Measurements from ENCODE around the gene OXTR.

OXTR gene

DNA sequence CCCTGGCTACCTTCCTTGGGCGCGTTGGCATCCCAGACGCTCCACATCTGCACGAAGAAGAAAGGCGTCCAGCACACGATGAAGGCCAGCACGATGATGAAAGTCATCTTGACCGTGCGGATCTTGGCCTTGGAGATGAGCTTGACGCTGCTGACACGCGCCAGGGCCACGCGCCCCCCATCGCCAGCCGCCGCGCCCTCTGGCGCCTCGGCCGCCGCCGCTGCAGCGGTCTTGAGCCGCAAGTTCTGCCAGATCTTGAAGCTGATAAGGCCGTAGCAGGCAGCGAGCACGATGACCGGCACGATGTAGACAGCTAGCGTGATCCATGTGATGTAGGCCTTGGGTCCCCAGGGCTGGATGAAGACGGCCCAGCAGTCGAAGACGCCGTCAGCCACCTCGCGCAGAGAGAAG, 2.2 kb downstream of the OXTR start:
- no peak for DNase-seq

DNA sequence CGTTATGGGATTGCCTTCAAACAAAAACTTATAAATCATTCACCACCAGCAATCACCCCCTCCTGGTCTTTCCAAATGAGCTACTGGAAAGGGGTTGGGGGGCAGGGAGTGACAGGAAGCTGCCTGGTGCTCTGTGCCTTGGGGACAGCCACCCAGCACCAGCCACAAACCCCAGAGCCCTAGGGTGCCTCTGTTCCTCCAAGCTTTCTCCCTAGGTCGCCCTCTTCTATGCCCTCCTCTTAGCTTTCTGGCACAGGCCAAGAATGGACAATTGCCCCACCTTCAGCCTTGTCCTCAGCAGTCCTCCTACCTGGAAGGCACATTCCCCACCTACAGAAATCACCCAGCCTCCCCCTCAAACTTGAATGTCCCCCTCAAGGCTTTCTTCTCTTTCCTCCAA, 3.3 kb downstream of the OXTR start:
- DNase-seq = no peak

DNA sequence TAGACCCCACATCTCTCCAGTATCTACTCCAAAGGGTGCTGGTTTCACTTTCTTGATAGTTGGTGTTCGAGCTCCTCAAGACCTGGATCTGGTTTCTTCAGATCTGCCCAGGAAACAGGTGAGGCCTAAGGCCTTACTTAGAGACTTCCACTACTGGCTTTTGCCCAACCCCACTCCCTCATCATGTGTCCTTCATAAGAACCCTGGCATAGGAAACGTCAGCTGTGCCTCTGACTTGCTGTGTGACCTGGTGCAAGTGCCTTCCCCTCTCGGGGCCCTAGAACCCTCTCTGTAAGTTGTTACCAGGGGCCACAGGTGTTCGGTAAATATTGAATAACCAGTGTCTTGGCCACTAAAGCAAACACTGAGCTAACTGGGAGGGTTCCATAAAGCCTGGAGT, 3.9 kb downstream of the OXTR start:
- no peak for DNase-seq

DNA sequence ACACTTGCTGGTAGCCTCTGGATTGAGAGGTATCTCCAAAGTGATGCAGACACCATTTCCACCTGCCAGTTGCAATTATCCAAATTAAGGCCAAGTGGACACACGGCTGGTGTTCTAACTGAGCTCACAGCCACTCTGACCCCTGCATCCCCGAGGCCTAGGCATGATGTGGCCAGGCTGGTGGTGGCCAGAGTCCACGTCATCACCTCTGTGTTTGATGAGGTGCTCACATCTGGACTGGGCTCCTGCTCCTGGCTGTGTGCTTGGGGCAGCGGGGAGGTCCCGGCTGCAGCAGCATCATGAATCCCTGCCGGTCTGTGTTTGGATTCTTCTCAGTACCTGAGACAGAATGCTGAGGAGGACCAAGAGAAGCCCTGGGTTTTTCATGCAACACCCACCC, 4.9 kb downstream of the OXTR start:
- no peak for DNase-seq

DNA sequence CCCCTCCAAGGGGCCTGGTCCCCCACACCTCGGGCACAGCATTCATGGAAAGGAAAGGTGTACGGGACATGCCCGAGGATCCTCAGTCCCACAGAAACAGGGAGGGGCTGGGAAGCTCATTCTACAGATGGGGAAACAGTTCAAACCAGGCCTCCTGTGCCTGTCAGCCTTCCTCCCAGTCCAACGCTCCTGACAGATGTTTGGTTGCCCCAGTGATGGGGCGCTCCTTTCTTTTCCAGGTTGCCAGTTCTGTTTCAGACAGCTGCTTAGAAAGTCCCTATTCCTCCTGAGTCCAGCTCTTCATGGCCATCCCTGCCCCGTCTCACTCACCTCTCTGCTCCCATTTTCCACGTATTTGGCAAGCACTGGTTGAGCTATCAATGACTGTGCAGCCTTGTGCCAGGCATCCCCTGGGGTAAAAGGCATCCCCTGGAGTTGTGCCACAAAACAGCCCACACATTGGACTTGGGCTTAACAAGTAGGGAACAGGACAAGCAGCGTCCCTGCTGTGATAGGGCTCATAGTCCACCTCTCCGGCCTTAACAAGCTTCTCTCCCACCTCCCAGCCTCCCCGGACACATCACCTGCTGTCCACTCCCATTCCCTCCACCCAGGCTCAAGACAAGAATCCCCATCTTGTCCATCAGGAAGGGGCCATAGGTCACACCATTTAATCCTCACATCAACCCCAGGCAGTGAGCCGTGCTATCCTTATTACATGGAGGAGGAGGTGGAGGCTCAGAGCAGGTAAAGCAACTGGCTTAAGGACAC, 6.6 kb downstream of the OXTR start:
- no peak for DNase-seq

DNA sequence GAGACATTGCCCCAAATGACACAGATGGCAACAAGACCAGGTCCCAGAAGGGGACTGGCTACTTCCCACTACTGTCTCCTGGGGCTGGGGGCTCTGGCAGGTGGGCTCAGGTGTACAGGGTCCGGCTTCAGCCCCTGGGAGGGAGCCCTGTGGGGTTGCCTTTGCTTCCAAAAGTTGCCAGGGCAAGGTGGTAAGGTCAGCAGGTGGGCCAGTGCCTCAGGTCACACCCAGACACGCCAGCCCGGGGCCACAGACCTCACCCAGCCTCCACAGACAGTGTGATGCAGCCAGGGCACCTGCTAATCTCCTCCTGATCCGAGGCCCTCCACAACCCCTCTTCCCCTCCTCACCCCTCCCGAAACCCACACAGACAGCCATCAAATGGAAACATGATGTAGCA, 7.5 kb downstream of the OXTR start:
- no peak for DNase-seq

DNA sequence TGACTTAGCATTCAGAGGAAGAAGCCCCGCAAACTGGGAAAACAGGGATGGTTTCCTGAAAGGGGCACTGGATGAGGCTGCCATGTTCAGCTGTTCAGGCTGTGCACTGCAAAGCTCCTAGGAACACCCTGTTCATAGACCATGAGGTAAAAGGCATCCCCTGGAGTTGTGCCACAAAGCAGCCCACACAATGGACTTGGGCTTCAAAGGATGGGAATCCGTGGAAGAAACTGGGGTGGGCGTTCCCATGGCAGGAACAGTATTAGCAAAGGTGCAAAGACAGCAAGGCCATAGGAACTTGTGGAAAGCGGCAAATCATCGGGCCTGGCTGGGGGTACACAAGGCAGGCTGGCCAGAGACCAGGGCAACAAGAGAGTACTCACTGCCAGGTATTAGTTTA, 8.9 kb downstream of the OXTR start:
- no peak for DNase-seq

DNA sequence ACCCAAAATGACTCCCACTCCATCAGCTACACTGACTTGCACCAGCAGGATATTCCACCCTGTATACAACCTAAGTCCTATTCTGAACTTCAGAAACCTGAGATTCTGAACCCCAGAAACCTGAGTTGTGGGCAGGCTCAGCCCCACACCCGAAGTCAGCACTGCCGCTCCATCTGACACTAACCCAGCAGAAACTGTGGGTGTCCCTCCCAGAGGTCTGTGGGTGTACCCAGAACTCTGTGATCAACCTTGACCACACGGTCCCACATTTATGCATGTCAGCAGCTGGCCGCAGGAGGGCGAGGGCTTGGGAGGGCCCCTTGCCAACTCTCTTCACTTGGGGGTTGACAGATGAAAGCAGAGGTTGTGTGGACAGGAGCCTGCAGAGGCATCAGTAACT, 9.3 kb downstream of the OXTR start:
- no peak for DNase-seq

DNA sequence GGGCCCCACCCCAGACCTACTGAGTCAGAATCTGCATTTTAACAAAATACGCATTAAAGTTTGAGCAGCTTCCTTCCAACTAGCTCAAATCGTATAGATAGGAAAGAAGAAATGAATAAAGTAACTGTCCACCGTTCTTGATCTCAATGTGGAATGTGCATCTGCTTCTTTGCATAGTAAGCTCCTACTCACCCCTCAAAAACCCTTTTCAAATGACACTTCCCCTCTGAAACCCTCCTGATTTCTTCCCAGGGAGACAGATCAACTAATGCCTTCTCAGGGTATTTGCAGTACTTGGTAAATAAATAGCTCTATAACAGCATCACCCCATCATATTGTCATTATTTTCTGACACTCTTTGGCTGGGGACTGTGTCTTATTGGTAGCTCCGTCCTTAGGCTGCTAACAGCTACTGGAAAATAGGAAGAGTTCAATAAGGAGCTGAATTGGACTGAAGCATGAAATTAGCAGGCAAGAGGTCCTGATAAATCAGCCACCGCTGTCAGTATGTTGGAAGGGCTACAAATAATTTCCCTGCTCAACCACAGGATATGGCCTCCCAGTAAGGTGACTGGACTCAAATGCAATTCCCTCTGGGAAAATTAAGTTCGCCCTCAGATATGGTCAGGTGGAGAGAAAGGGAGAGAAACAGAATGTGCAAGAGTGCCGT, 10.2 kb downstream of the OXTR start:
- no peak for DNase-seq

DNA sequence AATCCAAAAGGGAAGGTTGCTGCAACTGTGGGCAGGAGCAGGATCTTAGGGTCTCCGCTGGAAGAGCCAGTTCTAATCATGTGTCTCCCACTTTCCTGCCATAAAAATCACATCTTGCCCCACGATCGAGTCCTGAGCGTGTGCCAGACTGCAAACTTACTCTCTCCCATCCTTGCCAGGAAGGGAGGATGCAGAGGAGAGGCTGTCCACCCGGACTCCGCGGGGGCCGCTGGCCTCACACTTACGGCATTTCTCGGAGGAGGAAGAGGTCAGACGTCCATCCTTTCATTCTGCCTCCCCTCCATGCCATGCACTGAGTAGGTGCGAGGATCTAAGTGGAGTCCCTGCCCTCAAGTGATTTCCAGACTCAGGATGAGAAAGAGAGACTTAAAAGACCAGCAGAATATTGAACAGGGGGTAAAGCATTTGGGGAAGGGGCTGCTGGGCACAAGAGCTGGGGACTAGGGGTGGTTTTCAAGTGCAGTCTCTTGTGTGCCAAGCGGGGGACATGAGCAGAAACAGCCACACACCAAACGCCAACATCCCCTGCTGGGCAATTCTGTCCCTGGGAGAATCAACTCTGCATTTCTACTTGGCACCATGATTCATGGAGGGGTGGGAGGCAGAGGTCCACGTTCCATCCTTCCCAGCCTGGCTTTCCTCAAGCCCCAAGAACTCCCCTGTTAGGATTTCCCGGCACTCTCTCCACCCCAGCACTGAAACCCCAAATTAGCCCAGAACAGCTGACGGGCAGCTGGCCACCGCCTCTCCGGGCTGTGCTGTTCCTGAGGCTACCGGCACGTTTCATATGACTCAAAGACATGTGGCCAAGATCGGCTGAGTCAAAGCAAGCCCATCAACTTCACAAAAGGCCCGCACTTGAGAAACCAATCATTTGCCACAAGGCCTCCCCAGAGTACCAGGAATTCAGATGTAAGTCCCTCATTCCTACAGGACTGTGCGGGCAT, 11.6 kb downstream of the OXTR start:
- DNase-seq = no peak

DNA sequence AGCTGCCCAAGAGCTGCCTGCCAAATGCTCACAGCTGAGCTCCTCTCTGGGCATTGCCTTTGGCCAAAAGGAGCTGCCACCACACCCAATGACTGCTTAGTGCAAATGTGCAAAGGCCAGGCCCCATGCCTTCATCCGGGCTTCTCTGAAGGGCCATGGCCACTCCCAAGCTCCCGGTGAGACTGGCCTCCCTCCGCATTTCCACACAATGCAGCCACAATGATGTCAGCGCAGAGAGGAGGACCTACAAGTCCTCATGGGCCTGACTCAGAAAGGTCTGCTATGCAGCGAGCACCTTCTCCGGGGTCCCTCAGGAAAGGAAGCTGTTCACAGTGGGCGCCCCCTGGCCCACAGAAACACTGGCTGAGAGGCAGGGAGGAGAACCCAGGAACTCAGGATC, 12.7 kb downstream of the OXTR start:
- no peak for DNase-seq

DNA sequence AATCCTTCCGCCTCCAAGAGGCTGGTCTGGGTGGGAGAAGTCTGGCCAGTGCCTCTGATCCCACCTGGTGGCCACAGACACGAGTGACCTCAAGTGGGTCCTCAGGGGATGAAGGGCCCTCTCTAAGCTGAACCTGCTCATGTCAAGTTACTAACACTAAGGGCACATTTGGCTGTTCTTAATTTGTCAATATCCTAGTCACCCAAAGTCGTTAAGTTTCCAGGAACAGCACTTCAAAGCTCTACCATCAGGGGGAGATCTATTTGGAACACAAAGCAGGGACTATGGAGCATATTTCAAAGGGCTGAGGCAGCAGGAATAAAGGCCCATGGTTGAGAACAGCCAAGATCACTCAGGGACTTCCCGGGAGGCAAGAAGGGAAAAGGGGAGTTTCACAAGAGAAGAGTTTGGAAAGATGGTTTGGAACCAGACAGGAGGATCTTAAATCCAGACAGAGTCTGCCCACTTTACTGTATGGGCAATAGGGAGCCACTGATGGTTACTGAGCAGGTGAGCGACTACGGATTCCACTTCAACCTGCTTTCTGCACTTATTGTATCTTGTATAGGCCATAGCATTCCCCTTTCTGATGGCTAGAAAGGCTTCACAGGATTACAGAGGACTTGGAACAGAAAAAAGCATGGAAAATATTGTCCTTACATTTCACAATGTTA, 13.7 kb downstream of the OXTR start:
- no peak for DNase-seq

DNA sequence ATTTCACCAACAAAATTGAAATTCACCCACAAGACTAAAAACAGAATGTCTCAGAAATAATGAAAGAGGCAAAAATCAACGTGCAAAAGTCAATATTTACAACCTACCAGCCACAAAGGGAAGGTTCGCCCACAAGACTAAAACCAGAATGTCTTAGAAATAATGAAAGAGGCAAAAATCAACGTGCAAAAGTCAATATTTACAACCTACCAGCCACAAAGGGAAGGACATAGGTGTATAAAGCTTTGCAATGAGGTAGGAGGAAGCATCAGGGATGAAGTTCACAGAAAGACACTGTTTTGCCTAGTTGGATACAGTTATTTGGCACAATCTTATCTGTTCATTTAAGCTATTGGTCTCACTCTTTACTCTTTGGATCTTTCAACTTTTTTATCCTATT, 14.3 kb downstream of the OXTR start:
- DNase-seq = no peak

DNA sequence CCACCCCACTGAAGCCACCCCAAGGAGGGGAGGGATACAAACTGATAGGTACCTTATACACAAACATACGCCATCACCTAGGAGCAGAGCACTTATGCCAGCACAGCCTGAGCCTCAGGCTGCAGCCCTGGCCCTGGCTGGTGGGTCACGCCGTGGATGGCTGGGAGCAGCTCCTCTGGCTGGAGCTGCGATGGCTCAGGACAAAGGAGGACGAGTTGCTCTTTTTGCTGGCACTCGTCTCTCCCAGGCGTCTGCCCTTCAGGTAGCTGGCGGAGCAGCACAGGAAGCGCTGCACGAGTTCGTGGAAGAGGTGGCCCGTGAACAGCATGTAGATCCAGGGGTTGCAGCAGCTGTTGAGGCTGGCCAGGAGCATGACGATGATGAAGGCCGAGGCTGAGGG, 16.6 kb downstream of the OXTR start:
- no peak for DNase-seq

DNA sequence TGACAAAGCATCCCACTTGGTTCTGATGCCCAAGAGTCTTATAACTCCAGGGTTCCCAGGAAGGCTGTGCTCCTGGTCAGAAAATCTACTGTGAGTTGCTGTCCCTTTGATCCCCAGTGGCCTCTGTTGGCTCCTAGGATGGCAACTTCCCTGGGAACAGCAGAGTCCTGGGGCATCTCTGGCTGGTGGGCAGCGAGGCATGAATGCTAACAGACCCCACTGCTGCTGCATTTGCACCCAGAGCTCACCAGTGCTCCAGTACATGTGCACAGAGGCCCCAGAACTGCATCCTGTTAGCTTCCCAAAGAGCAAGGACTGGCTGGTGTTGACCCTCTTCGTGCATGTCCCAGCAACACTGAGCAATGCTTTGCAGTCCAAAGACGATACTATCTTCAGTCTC, 20.1 kb downstream of the OXTR start:
- DNase-seq = no peak

DNA sequence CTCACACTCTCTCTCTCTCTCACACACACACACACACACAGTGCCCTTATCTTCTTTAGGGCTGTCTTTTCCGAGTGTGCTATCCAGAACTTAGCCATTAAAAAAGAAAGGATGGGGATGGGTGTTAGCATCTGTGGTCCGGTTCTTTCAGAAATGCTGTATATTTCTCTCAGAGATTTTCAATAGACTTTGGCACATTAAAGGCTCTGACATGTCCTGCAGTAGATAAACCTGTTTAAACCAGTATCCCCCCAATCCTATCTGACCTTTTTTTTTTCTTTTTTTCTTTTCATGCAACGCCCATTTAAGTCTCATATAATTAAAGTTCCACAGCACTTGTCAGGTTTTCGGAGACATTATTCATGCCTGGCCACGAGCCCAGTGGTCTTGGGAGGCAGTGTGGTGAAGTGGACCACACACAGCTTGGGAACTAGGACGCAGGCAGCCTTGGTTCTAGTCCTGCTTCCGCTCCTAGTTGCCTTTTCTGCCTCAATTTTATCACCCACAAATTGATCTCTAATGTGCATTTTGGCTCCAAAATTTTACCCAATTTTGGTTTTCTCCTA, 22.6 kb downstream of the OXTR start:
- DNase-seq = no peak

DNA sequence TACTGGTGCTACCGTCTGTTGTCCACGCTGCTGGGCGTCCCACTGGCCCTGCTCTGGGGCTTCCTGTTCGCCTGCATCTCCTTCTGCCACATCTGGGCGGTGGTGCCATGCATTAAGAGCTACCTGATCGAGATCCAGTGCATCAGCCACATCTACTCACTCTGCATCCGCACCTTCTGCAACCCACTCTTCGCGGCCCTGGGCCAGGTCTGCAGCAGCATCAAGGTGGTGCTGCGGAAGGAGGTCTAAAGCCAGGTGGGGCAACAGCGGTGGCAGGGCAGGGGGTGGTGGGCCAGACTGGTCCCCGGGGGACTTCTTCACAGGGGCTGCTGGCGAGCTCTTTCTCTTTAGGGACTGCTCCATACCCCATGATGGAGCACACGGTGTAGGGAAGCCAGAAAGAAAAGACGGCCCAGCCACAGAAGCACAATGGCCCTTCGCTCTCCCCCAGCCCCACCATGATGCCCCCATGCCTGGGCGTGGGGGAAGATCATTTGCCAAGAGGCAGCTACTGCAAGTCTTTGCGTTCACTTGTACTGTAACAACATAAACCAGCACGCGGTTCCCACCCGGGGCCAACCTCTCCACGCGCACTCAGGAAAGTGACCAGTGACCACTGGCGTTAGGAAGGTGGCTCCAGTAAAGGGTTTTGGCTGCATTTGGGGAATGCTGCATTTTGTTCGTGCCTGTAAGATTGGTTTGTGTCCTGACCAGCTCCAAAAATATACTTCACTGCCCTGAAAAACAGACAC, 23.6 kb downstream of the OXTR start:
- no peak for DNase-seq

DNA sequence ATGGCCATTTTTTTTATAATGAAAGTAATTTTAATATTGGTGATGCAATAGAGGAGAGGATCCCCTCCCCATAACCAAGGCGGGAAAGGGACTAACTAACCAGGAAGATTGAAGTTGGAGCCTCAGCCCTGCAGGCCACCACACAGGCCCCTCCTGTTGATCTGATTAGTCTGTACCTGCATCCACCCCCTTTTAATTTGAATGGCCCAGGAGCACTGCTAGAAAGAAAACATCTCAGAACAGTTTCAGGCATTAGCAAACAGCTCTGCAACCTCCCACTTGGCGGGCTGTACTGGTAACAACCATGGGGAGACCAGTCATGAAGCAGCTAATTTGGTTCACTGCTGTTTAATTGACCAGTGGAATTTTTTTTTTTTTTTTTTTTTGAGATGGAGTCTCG, 25.5 kb downstream of the OXTR start:
- DNase-seq = no peak

DNA sequence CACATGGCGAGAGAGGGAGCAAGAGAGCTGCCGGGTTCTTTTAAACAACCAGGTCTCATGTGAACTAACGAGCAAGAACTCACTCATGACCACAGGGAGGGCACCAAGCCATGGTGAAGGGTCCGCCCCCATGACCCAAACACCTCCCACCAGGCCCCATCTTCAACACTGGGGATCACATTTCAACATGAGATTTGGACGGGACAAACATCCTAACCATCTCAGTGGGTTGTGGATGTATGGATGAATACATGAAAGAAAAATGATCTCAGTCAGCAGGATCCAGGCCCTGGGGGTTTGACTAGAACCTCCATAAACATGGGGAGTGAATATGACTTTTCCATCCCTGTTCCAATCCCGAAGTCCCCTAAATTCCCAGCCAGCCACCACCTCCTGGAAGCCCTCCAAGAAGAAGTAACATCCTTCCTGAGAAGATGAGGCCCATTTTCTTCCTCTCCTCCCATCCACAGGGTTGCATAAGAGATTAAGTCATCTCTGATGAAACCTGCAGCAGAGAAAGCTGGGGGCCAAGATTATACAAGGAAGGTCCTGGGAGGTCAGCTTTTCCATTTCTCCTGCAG, 26.3 kb downstream of the OXTR start:
- DNase-seq = no peak

DNA sequence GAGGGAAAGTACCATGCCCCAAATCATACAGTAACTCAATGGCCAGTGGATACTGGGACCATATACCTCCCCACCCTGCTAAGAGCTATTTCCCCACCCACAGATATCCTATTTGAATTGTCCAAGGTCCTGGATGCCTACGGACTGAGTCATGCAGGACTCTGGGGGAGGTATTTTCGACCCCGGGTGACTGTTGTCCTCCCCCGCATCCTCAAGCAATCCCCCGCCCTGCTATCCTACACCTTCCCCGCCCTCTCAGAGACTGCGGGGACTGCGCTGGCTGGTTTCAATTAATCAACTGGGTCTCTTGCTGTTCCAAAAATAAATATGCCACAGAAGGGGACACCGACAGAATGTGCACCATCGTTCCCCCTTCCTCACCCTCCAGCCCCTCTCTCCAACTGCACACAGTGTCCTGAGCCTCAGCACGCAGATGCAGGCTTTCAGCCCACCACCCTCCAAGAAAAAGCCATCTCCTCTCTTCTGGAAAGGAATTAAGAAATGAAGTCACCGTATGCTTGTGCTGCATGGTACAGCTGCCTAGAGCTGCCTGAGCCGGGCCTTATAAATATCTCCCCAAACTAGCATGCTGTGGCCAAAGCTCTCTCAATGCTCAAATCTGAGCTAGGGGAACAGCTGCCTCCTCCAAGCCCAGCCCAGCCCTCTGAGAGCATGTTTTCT, 27.7 kb downstream of the OXTR start:
- no peak for DNase-seq
